ENCODE data around the gene AP1S1.

DNA sequence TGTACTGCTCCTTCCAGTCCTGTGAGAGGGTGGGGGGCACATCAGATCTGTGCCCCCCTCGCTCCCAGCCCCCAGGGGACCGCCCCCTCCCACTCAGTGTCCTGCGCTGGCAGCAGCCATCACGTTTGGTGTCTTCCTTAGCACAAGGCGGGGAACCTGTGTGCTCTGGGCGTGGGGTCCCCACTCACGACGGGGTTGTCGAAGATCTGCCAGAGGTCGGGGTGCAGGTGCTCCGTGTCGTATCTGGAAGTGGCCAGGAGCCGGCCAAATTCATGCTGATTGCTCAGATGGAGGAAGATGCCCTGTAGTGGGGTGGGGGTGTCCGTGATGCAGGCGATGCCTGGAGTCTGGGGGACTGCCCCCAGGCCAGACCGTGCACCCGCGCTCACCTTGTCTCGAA is 55.9 kb downstream of the AP1S1 start:
- TF ChIP-seq POLR2A (IDR thresholded peaks at IDR 0.05): no peak
- TF ChIP-seq, protein P1, sequence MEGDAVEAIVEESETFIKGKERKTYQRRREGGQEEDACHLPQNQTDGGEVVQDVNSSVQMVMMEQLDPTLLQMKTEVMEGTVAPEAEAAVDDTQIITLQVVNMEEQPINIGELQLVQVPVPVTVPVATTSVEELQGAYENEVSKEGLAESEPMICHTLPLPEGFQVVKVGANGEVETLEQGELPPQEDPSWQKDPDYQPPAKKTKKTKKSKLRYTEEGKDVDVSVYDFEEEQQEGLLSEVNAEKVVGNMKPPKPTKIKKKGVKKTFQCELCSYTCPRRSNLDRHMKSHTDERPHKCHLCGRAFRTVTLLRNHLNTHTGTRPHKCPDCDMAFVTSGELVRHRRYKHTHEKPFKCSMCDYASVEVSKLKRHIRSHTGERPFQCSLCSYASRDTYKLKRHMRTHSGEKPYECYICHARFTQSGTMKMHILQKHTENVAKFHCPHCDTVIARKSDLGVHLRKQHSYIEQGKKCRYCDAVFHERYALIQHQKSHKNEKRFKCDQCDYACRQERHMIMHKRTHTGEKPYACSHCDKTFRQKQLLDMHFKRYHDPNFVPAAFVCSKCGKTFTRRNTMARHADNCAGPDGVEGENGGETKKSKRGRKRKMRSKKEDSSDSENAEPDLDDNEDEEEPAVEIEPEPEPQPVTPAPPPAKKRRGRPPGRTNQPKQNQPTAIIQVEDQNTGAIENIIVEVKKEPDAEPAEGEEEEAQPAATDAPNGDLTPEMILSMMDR (IDR thresholded peaks at IDR 0.05 in 4 of 5, conservative IDR thresholded peaks at IDR 0.05 in 1 of 5): no peak

Measured in gastrocnemius medialis (tissue), 4 donors.